ENCODE measurements around the gene FAM124A.

The FAM124A gene

GRCh38 chr13:51191743-51192142 lies 30.5 kb upstream of the FAM124A start:
- no peak overlapping the region for H3K14ac ChIP-seq (ENCODE audit: low read length in 2 of 2)
- H3K18ac ChIP-seq (ENCODE audit: low read depth in 1 of 2, low read length in 2 of 2): no peak overlapping the region
- 92% methylated on average over 12 of the region's 12 CpGs for WGBS
- H2AK5ac ChIP-seq (ENCODE audit: low read length, severe bottlenecking): no peak overlapping the region
- H4K8ac ChIP-seq (ENCODE audit: low read length): no peak overlapping the region
- H2BK5ac ChIP-seq (ENCODE audit: low read depth, low read length, poor library complexity, severe bottlenecking): no peak overlapping the region
- no peak overlapping the region for H3K27ac ChIP-seq (ENCODE audit: low read length, poor library complexity, severe bottlenecking)
- H2BK12ac ChIP-seq (ENCODE audit: low read length in 2 of 2): no peak overlapping the region
- no peak overlapping the region for H2BK15ac ChIP-seq (ENCODE audit: low read depth, poor library complexity, severe bottlenecking)
- H3K4me2 ChIP-seq (ENCODE audit: low read length, poor library complexity, severe bottlenecking): no peak overlapping the region
- no peak overlapping the region for H3K23ac ChIP-seq (ENCODE audit: low read length in 2 of 2)
- H3K4ac ChIP-seq (ENCODE audit: low read depth in 1 of 2, low read length in 2 of 2): no peak overlapping the region
- no peaks in the 10 kb centered on the region for H3K9me3 ChIP-seq (ENCODE audit: control insufficient read depth, low read length)
- DNase-seq: no peak
- no peaks in the 10 kb centered on the region for H3K36me3 ChIP-seq (ENCODE audit: control insufficient read depth in 1 of 2, insufficient read depth in 2 of 2, low read depth in 1 of 2, low read length in 2 of 2)
- H3K27me3 ChIP-seq (ENCODE audit: control insufficient read depth in 1 of 2, insufficient read depth in 1 of 2, low read length in 2 of 2): peaks cover 0 to 18% of the 10 kb centered on the region in 2 experiments
- H2BK120ac ChIP-seq (ENCODE audit: low read depth, low read length): no peak overlapping the region
- no peak overlapping the region for H3K4me3 ChIP-seq (ENCODE audit: insufficient read depth in 1 of 2, low read depth in 1 of 2, low read length in 2 of 2)
- no peaks in the 10 kb centered on the region for H3K79me1 ChIP-seq (replicated peaks; ENCODE audit: low read length, poor library complexity, severe bottlenecking)
- H4K91ac ChIP-seq (ENCODE audit: low read length): no peak overlapping the region
- H3K9ac ChIP-seq (ENCODE audit: low read length): no peak overlapping the region
- H2AFZ ChIP-seq (ENCODE audit: low read depth, low read length): no peak overlapping the region
- H3K4me1 ChIP-seq (ENCODE audit: control insufficient read depth, insufficient read depth, low read depth, low read length): no peaks in the 10 kb centered on the region

- 40% methylated on average over 1 of the region's 1 CpG for WGBS
- no peak overlapping the region for H3K9ac ChIP-seq (ENCODE audit: low read length)
These were observed 29.9 kb upstream of the FAM124A start for GRCh38 chr13:51192348-51192747.

GRCh38 chr13:51193387-51193786 lies 28.8 kb upstream of the FAM124A start:
- H3K9me3 ChIP-seq (ENCODE audit: control insufficient read depth, low read length): no peaks in the 10 kb centered on the region
- DNase-seq: no peak
- H3K14ac ChIP-seq (ENCODE audit: low read length in 2 of 2): no peak overlapping the region
- no peak overlapping the region for H3K4me3 ChIP-seq (ENCODE audit: insufficient read depth in 1 of 2, low read depth in 1 of 2, low read length in 2 of 2)
- H3K4me1 ChIP-seq (ENCODE audit: control insufficient read depth, insufficient read depth, low read depth, low read length): no peaks in the 10 kb centered on the region
- H4K91ac ChIP-seq (ENCODE audit: low read length): no peak overlapping the region
- WGBS: 100% methylated on average over 2 of the region's 2 CpGs
- H2BK12ac ChIP-seq (ENCODE audit: low read length in 2 of 2): no peak overlapping the region
- no peak overlapping the region for H2BK15ac ChIP-seq (ENCODE audit: low read depth, poor library complexity, severe bottlenecking)
- no peak overlapping the region for H4K8ac ChIP-seq (ENCODE audit: low read length)
- H2BK5ac ChIP-seq (ENCODE audit: low read depth, low read length, poor library complexity, severe bottlenecking): no peak overlapping the region
- no peak overlapping the region for H3K18ac ChIP-seq (ENCODE audit: low read depth in 1 of 2, low read length in 2 of 2)
- no peaks in the 10 kb centered on the region for H3K79me1 ChIP-seq (replicated peaks; ENCODE audit: low read length, poor library complexity, severe bottlenecking)
- peaks cover 0 to 20% of the 10 kb centered on the region in 2 experiments for H3K27me3 ChIP-seq (ENCODE audit: control insufficient read depth in 1 of 2, insufficient read depth in 1 of 2, low read length in 2 of 2)
- no peaks in the 10 kb centered on the region for H3K36me3 ChIP-seq (ENCODE audit: control insufficient read depth in 1 of 2, insufficient read depth in 2 of 2, low read depth in 1 of 2, low read length in 2 of 2)
- no peak overlapping the region for H3K4me2 ChIP-seq (ENCODE audit: low read length, poor library complexity, severe bottlenecking)
- no peak overlapping the region for H3K23ac ChIP-seq (ENCODE audit: low read length in 2 of 2)
- H2AFZ ChIP-seq (ENCODE audit: low read depth, low read length): no peak overlapping the region
- H3K4ac ChIP-seq (ENCODE audit: low read depth in 1 of 2, low read length in 2 of 2): no peak overlapping the region
- no peak overlapping the region for H3K9ac ChIP-seq (ENCODE audit: low read length)
- no peak overlapping the region for H2AK5ac ChIP-seq (ENCODE audit: low read length, severe bottlenecking)
- no peak overlapping the region for H2BK120ac ChIP-seq (ENCODE audit: low read depth, low read length)
- H3K27ac ChIP-seq (ENCODE audit: low read length, poor library complexity, severe bottlenecking): no peak overlapping the region

More at GRCh38 chr13:51192348-51192747, 29.9 kb upstream of the FAM124A start:
- Histone ChIP-seq H3K27me3 (ENCODE audit: control insufficient read depth in 1 of 2, insufficient read depth in 1 of 2, low read length in 2 of 2) (peaks cover 0 to 20% of the 10 kb centered on the region in 2 experiments), H4K91ac (ENCODE audit: low read length) (no peak overlapping the region), H4K8ac (ENCODE audit: low read length) (no peak overlapping the region), H3K27ac (ENCODE audit: low read length, poor library complexity, severe bottlenecking) (no peak overlapping the region), H3K4me1 (ENCODE audit: control insufficient read depth, insufficient read depth, low read depth, low read length) (no peaks in the 10 kb centered on the region), H3K79me1 (replicated peaks; ENCODE audit: low read length, poor library complexity, severe bottlenecking) (no peaks in the 10 kb centered on the region), H3K14ac (ENCODE audit: low read length in 2 of 2) (no peak overlapping the region), H3K4me2 (ENCODE audit: low read length, poor library complexity, severe bottlenecking) (no peak overlapping the region), H2AK5ac (ENCODE audit: low read length, severe bottlenecking) (no peak overlapping the region), H3K18ac (ENCODE audit: low read depth in 1 of 2, low read length in 2 of 2) (no peak overlapping the region), H2BK15ac (ENCODE audit: low read depth, poor library complexity, severe bottlenecking) (no peak overlapping the region), H3K36me3 (ENCODE audit: control insufficient read depth in 1 of 2, insufficient read depth in 2 of 2, low read depth in 1 of 2, low read length in 2 of 2) (no peaks in the 10 kb centered on the region), H3K23ac (ENCODE audit: low read length in 2 of 2) (no peak overlapping the region), H2BK120ac (ENCODE audit: low read depth, low read length) (no peak overlapping the region), H3K4ac (ENCODE audit: low read depth in 1 of 2, low read length in 2 of 2) (no peak overlapping the region), H3K4me3 (ENCODE audit: insufficient read depth in 1 of 2, low read depth in 1 of 2, low read length in 2 of 2) (no peak overlapping the region), H2AFZ (ENCODE audit: low read depth, low read length) (no peak overlapping the region), H2BK12ac (ENCODE audit: low read length in 2 of 2) (no peak overlapping the region), H3K9me3 (ENCODE audit: control insufficient read depth, low read length) (no peaks in the 10 kb centered on the region), H2BK5ac (ENCODE audit: low read depth, low read length, poor library complexity, severe bottlenecking) (no peak overlapping the region)
- no peak for DNase-seq

- H3K4me1 ChIP-seq (ENCODE audit: control insufficient read depth, insufficient read depth, low read depth, low read length): no peaks in the 10 kb centered on the region
- no peak overlapping the region for H2BK5ac ChIP-seq (ENCODE audit: low read depth, low read length, poor library complexity, severe bottlenecking)
- no peak overlapping the region for H3K18ac ChIP-seq (ENCODE audit: low read depth in 1 of 2, low read length in 2 of 2)
- H4K8ac ChIP-seq (ENCODE audit: low read length): no peak overlapping the region
- H2BK120ac ChIP-seq (ENCODE audit: low read depth, low read length): no peak overlapping the region
- no peak overlapping the region for H2AK5ac ChIP-seq (ENCODE audit: low read length, severe bottlenecking)
- H3K4ac ChIP-seq (ENCODE audit: low read depth in 1 of 2, low read length in 2 of 2): no peak overlapping the region
- no peak overlapping the region for H3K14ac ChIP-seq (ENCODE audit: low read length in 2 of 2)
- no peak overlapping the region for H3K4me3 ChIP-seq (ENCODE audit: insufficient read depth in 1 of 2, low read depth in 1 of 2, low read length in 2 of 2)
- H2BK15ac ChIP-seq (ENCODE audit: low read depth, poor library complexity, severe bottlenecking): no peak overlapping the region
- no peaks in the 10 kb centered on the region for H3K9me3 ChIP-seq (ENCODE audit: control insufficient read depth, low read length)
- H3K9ac ChIP-seq (ENCODE audit: low read length): no peak overlapping the region
- H3K23ac ChIP-seq (ENCODE audit: low read length in 2 of 2): no peak overlapping the region
- DNase-seq: no peak
- no peak overlapping the region for H3K27ac ChIP-seq (ENCODE audit: low read length, poor library complexity, severe bottlenecking)
- H3K36me3 ChIP-seq (ENCODE audit: control insufficient read depth in 1 of 2, insufficient read depth in 2 of 2, low read depth in 1 of 2, low read length in 2 of 2): no peaks in the 10 kb centered on the region
- H3K27me3 ChIP-seq (ENCODE audit: control insufficient read depth in 1 of 2, insufficient read depth in 1 of 2, low read length in 2 of 2): peaks cover 0 to 20% of the 10 kb centered on the region in 2 experiments
- no peak overlapping the region for H3K4me2 ChIP-seq (ENCODE audit: low read length, poor library complexity, severe bottlenecking)
- 88% methylated on average over 8 of the region's 8 CpGs for WGBS
- H2AFZ ChIP-seq (ENCODE audit: low read depth, low read length): no peak overlapping the region
- H3K79me1 ChIP-seq (replicated peaks; ENCODE audit: low read length, poor library complexity, severe bottlenecking): no peaks in the 10 kb centered on the region
- H4K91ac ChIP-seq (ENCODE audit: low read length): no peak overlapping the region
- no peak overlapping the region for H2BK12ac ChIP-seq (ENCODE audit: low read length in 2 of 2)
These were observed 27.3 kb upstream of the FAM124A start for GRCh38 chr13:51194942-51195341.
